Progenitor cell of endocrine pancreas (in vitro differentiated cells): ENCODE measurements around the gene CA10. TPM values are rescaled to one million over a fixed set of nuclear protein-coding genes. Genes with fewer than 3 reads are reported as not detected.
A peak's percentile ranks its signal among the peaks of the same experiment; 100 is the strongest.

Experiments used
- DNase-seq: peaks from one replicate; pipeline ENCODE4 v3.0.0; 2021; ENCODE audit warnings: low spot score; ENCODE audit not compliant: unreplicated experiment
- H3K27ac Mint-ChIP-seq: 2 replicates; pipeline ENCODE4 v1.8.0; 2021; ENCODE audit warnings: mild to moderate bottlenecking, moderate library complexity, mixed read lengths
- H3K27me3 Mint-ChIP-seq: 2 replicates; pipeline ENCODE4 v1.8.0; 2021; ENCODE audit warnings: mixed read lengths
- H3K36me3 Mint-ChIP-seq: 2 replicates; pipeline ENCODE4 v1.8.0; 2022; ENCODE audit warnings: mixed read lengths; ENCODE audit not compliant: insufficient read depth
- H3K4me1 Mint-ChIP-seq: 2 replicates; pipeline ENCODE4 v1.8.0; 2021; ENCODE audit warnings: low read depth, mixed read lengths
- H3K4me3 Mint-ChIP-seq: 2 replicates; pipeline ENCODE4 v1.8.0; 2021; ENCODE audit warnings: low read depth, mild to moderate bottlenecking, moderate library complexity, mixed read lengths
- H3K9me3 Mint-ChIP-seq: 2 replicates; pipeline ENCODE4 v1.8.0; 2021; ENCODE audit warnings: low read depth, mixed read lengths
- total RNA-seq: library from RNA; stranded (reverse); gene quantifications from 2 replicates; pipeline ENCODE4 v1.2.1, GENCODE V29; 2021
- TF ChIP-seq, protein P1 (sequence below): fragments of 200-600 bp; sonication (generic); IDR thresholded peaks from one replicate; pipeline ENCODE4 v1.5.0; 2021; ENCODE audit warnings: antibody characterized with exemption, mild to moderate bottlenecking; ENCODE audit not compliant: unreplicated experiment

CA10 gene
- total RNA-seq, 1 donor from 2014 or later: 0.53 TPM

GRCh38 chr17:51748749-51749604 is 409.5 kb downstream of the CA10 start:
- TF ChIP-seq, protein P1, sequence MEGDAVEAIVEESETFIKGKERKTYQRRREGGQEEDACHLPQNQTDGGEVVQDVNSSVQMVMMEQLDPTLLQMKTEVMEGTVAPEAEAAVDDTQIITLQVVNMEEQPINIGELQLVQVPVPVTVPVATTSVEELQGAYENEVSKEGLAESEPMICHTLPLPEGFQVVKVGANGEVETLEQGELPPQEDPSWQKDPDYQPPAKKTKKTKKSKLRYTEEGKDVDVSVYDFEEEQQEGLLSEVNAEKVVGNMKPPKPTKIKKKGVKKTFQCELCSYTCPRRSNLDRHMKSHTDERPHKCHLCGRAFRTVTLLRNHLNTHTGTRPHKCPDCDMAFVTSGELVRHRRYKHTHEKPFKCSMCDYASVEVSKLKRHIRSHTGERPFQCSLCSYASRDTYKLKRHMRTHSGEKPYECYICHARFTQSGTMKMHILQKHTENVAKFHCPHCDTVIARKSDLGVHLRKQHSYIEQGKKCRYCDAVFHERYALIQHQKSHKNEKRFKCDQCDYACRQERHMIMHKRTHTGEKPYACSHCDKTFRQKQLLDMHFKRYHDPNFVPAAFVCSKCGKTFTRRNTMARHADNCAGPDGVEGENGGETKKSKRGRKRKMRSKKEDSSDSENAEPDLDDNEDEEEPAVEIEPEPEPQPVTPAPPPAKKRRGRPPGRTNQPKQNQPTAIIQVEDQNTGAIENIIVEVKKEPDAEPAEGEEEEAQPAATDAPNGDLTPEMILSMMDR: no peak
- Mint-ChIP-seq H3K9me3 (no peaks in the 10 kb centered on the region), H3K27me3 (peaks cover 48% of the 10 kb centered on the region), H3K4me3 (no peak overlapping the region), H3K4me1 (peaks cover 6% of the 10 kb centered on the region), H3K27ac (no peak overlapping the region), H3K36me3 (no peaks in the 10 kb centered on the region)
- DNase-seq: no peak

DNA sequence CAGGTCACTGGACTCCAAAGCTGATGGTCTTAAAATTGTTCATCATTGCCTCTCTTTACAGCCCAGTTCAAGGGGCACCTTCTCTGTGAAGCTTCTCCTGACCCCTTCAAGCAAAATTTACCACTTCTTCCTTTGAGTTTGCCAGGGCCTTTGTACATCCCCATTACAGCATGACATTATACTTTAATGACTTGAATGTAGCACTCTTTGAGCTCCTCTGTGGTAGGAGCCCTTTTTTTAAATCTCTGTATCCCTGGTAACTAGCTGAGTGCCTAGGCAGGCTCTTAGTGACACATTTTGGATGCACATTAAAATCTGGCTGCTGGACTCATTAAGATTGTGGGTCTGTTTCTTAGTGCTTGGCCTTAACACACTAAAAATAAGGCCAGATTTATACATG is 412.1 kb downstream of the CA10 start:
- Mint-ChIP-seq H3K9me3 (no peaks in the 10 kb centered on the region), H3K36me3 (no peaks in the 10 kb centered on the region), H3K4me1 (peaks cover 19% of the 10 kb centered on the region), H3K27me3 (peaks cover 51% of the 10 kb centered on the region), H3K27ac (no peak overlapping the region), H3K4me3 (no peak overlapping the region)
- DNase-seq: no peak
- TF ChIP-seq, protein P1: no peak

DNA sequence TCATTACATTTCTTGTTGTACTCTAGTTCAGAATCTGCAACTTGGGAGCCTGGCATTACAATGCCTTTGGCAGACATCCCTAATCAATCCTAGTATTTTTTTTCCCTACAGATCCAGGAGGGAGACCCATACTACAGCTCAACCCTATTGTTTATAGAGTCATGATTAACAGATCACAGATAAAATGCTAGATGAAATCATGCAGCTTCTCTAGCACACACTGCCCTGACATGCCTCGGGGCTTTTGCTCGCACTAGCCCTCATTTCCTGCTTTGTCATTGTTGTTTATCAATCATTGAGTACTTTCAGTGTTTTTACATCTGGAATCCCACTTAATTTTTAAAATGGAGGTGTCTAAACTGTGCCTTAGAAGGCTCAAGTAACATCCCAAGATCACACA is 412.5 kb downstream of the CA10 start:
- H3K9me3 Mint-ChIP-seq: no peaks in the 10 kb centered on the region
- no peak for DNase-seq
- H3K36me3 Mint-ChIP-seq: no peaks in the 10 kb centered on the region
- peak overlapping the region; percentile 41 for H3K27ac Mint-ChIP-seq
- peaks cover 19% of the 10 kb centered on the region for H3K4me1 Mint-ChIP-seq
- H3K27me3 Mint-ChIP-seq: peaks cover 46% of the 10 kb centered on the region
- TF ChIP-seq, protein P1: no peak
- H3K4me3 Mint-ChIP-seq: no peak overlapping the region

- Mint-ChIP-seq H3K27me3 (peaks cover 34% of the 10 kb centered on the region), H3K4me1 (peaks cover 26% of the 10 kb centered on the region), H3K4me3 (no peak overlapping the region), H3K36me3 (no peaks in the 10 kb centered on the region), H3K27ac (no peak overlapping the region), H3K9me3 (no peaks in the 10 kb centered on the region)
- DNase-seq: no peak
- TF ChIP-seq, protein P1: no peak
Observed at GRCh38 chr17:51743477-51743876, 415.0 kb downstream of the CA10 start.

GRCh38 chr17:51742571-51742970 is 415.9 kb downstream of the CA10 start:
- DNase-seq: no peak
- peaks cover 29% of the 10 kb centered on the region for H3K27me3 Mint-ChIP-seq
- H3K36me3 Mint-ChIP-seq: no peaks in the 10 kb centered on the region
- H3K9me3 Mint-ChIP-seq: no peaks in the 10 kb centered on the region
- no peak overlapping the region for H3K27ac Mint-ChIP-seq
- TF ChIP-seq, protein P1: no peak
- peaks cover 26% of the 10 kb centered on the region for H3K4me1 Mint-ChIP-seq
- no peak overlapping the region for H3K4me3 Mint-ChIP-seq
